ENCODE measurements around the gene TUBG1.

The TUBG1 gene

DNA sequence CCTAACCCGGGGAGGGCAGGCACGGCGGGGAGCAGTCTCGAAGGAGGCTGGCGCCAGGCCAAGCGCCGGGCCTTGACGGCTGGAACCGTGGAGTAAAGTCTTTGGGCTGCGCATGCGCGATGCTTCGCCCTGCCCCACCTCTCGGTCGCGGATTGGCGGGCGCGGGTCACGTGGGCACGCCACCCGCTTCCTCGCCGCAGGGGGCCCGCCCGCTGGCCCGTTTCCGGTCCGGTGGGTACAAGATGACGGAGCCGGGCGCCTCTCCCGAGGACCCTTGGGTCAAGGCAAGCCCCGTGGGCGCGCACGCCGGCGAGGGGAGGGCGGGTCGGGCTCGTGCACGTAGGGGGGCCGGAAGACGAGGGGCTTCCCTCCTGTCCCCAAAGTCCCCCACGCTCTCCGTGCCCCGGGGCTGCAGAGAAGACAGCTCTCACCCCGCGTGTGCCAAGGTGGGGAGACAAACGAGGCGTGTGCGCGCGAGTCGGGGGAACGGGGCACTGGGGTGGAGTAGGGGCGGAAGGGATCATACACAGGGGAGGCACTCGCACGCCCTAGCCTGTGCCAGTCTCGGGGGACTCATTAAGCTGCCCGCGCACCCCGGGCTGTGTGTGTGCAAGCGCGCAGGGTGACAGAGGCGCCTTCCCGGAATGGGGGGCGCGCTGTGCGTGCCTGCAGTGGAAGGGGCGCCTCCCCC is 42.5 kb upstream of the TUBG1 start, which contains the start of gene MLX:
TSS of gene MLX (plus strand) at position 218 of the 691 bp plus-strand sequence. CDS start at position 243, 25 bp downstream.
- WGBS, 2 donors (ENCODE audit: extremely low coverage in 2 of 2, insufficient read length in 2 of 2, insufficient replicate concordance in 1 of 2), result no CpG with 5 or more reads among the region's 72 CpGs
- no peak within 1 kb of the TSS for H4K91ac ChIP-seq (ENCODE audit: low read depth, low read length, poor library complexity)
- peak within 1 kb of the TSS; percentile 76 to 97 for H3K4me3 ChIP-seq (ENCODE audit: low read length in 2 of 2)
- H3K4me2 ChIP-seq (ENCODE audit: insufficient read depth, low read length, poor library complexity, severe bottlenecking), result peak within 1 kb of the TSS; percentile 94
- H4K8ac ChIP-seq (ENCODE audit: low read depth, low read length), result no peak within 1 kb of the TSS
- no peak within 1 kb of the TSS for H2BK15ac ChIP-seq (ENCODE audit: low read length)
- peak within 1 kb of the TSS; percentile 68 for H2BK5ac ChIP-seq (ENCODE audit: low read length)
- H3K9ac ChIP-seq (ENCODE audit: low read depth, low read length, poor library complexity), result peak within 1 kb of the TSS; percentile 97
- H3K79me1 ChIP-seq (ENCODE audit: low read depth, low read length), result peaks cover 24% of the 10 kb centered on the region
- peak within 1 kb of the TSS; percentile 43 for H3K4ac ChIP-seq (ENCODE audit: low read length)
- H3K23ac ChIP-seq (ENCODE audit: low read depth, low read length, poor library complexity), result peak within 1 kb of the TSS; percentile 93
- H3K36me3 ChIP-seq (replicated peaks in 1 of 2; ENCODE audit: control insufficient read depth in 2 of 2, insufficient read depth in 2 of 2, low read length in 2 of 2), result peaks cover 42 to 73% of the 10 kb centered on the region in 2 donors
- peak within 1 kb of the TSS; percentile 96 for H3K14ac ChIP-seq (ENCODE audit: low read length)
- H3K27ac ChIP-seq (replicated peaks; ENCODE audit: low read length), result peak within 1 kb of the TSS; percentile 60
- peak within 1 kb of the TSS; percentile 77 for H2AK5ac ChIP-seq (ENCODE audit: low read depth, low read length)
- H3K4me1 ChIP-seq (ENCODE audit: control insufficient read depth in 2 of 2, insufficient read depth in 1 of 2, low read depth in 1 of 2, low read length in 2 of 2), result peaks cover 12 to 16% of the 10 kb centered on the region in 2 donors
- peak within 1 kb of the TSS; percentile 92 for H3K18ac ChIP-seq (ENCODE audit: low read length)
- peak within 1 kb of the TSS; percentile 16 for H2BK120ac ChIP-seq (ENCODE audit: low read depth, low read length)
- peak; percentile 87 for DNase-seq (ENCODE audit: low spot score)
- no peaks in the 10 kb centered on the region for H3K27me3 ChIP-seq (ENCODE audit: control insufficient read depth in 3 of 3, insufficient read depth in 3 of 3, low read depth in 1 of 3, low read length in 3 of 3)
- H2BK12ac ChIP-seq (ENCODE audit: low read length), result no peak within 1 kb of the TSS
- H3K9me3 ChIP-seq (replicated peaks in 1 of 2; ENCODE audit: control insufficient read depth in 2 of 2, insufficient read depth in 1 of 2, low read depth in 1 of 2, low read length in 2 of 2), result no peaks in the 10 kb centered on the region
- peak within 1 kb of the TSS; percentile 90 for H2AFZ ChIP-seq (ENCODE audit: low read length)

DNA sequence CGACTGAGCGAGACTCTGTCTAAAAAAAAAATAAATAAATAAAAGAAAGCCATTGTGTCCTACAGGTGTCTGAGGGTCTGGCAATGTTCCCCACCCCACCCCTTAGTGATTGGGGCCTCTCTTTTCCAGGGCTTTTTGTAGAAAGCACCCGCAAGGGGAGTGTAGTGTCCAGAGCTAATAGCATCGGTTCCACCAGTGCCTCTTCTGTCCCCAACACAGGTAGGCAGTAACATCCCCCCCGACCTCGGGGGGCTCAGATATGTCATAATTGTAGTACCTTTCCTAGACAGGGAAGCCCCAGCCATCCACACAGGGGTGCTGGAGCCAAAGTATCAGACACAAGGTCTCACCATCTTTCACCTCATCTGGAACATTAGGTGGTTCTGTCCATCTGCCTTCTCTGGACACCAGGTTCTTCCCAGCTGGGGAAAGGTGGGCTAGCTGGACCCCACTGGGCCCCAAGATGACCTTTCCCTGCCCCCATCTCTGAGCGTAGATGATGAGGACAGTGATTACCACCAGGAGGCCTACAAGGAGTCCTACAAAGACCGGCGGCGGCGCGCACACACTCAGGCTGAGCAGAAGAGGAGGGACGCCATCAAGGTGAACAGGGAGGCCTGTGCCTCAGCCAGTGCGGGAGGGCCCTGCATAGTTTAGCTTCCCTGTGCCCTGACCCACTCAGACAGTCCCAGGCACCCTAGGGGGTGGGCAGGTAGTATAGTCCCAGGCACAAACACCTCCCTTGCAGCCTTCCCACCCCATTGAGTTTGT is 41.0 kb upstream of the TUBG1 start:
- no peak for DNase-seq (ENCODE audit: low spot score)
- no peak overlapping the region for H2AFZ ChIP-seq (ENCODE audit: low read length)
- no peak overlapping the region for H3K4ac ChIP-seq (ENCODE audit: low read length)
- H4K91ac ChIP-seq (ENCODE audit: low read depth, low read length, poor library complexity), result no peak overlapping the region
- H2BK120ac ChIP-seq (ENCODE audit: low read depth, low read length), result no peak overlapping the region
- H3K18ac ChIP-seq (ENCODE audit: low read length), result no peak overlapping the region
- peak overlapping the region in 1 of 2 donors; percentile 8 for H3K4me3 ChIP-seq (ENCODE audit: low read length in 2 of 2)
- H3K27ac ChIP-seq (replicated peaks; ENCODE audit: low read length), result no peak overlapping the region
- H2BK5ac ChIP-seq (ENCODE audit: low read length), result no peak overlapping the region
- no peaks in the 10 kb centered on the region for H3K27me3 ChIP-seq (ENCODE audit: control insufficient read depth in 3 of 3, insufficient read depth in 3 of 3, low read depth in 1 of 3, low read length in 3 of 3)
- no peak overlapping the region for H4K8ac ChIP-seq (ENCODE audit: low read depth, low read length)
- no peak overlapping the region for H2BK15ac ChIP-seq (ENCODE audit: low read length)
- H2BK12ac ChIP-seq (ENCODE audit: low read length), result no peak overlapping the region
- H3K23ac ChIP-seq (ENCODE audit: low read depth, low read length, poor library complexity), result no peak overlapping the region
- no CpG with 5 or more reads among the region's 14 CpGs for WGBS, 2 donors (ENCODE audit: extremely low coverage in 2 of 2, insufficient read length in 2 of 2, insufficient replicate concordance in 1 of 2)
- peaks cover 52 to 82% of the 10 kb centered on the region in 2 donors for H3K36me3 ChIP-seq (replicated peaks in 1 of 2; ENCODE audit: control insufficient read depth in 2 of 2, insufficient read depth in 2 of 2, low read length in 2 of 2)
- no peak overlapping the region for H3K9ac ChIP-seq (ENCODE audit: low read depth, low read length, poor library complexity)
- H3K9me3 ChIP-seq (replicated peaks in 1 of 2; ENCODE audit: control insufficient read depth in 2 of 2, insufficient read depth in 1 of 2, low read depth in 1 of 2, low read length in 2 of 2), result no peaks in the 10 kb centered on the region
- H3K79me1 ChIP-seq (ENCODE audit: low read depth, low read length), result peaks cover 15% of the 10 kb centered on the region
- H3K14ac ChIP-seq (ENCODE audit: low read length), result no peak overlapping the region
- H2AK5ac ChIP-seq (ENCODE audit: low read depth, low read length), result no peak overlapping the region
- H3K4me2 ChIP-seq (ENCODE audit: insufficient read depth, low read length, poor library complexity, severe bottlenecking), result no peak overlapping the region
- H3K4me1 ChIP-seq (ENCODE audit: control insufficient read depth in 2 of 2, insufficient read depth in 1 of 2, low read depth in 1 of 2, low read length in 2 of 2), result peaks cover 7 to 8% of the 10 kb centered on the region in 2 donors

DNA sequence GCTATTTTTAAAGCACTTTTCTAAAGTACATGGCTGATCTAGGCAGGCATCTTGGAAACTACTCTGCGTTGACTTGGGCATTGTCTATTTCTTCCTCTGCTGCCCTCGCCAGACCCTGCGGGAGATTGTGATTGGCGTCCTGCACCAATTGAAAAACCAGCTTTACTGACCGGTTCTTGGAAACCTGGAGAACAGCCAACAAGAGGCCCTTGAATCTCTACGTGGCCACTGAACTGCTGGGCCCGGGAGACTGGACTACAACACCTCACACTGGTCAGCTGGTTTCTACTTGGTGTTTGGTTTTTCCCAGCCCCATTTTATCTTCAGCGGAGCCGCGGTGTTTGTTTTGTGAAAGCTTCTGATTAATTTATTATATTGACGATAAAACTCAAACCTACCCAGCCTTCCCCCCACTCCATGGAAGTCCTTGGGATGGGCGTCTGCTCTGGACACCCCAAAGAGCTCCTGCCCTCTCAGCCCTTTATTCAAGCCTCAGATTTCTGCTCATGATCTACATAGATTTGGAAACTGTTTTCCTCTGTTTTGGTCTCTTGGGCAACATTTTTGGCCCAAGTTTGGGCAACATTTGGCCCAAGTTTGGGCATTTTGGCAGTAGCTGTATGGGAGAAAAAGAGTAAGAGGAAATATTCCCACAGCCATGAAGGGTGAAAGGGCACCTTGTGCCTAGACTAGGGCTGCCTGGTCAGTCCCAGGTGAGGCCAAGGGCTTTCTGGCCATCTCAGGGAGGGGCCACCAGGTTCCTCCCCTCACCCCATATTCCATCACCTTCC is 37.9 kb upstream of the TUBG1 start:
- Histone ChIP-seq H4K8ac (ENCODE audit: low read depth, low read length) (no peak overlapping the region), H3K4me3 (ENCODE audit: low read length in 2 of 2) (no peak overlapping the region), H4K91ac (ENCODE audit: low read depth, low read length, poor library complexity) (no peak overlapping the region), H3K9me3 (replicated peaks in 1 of 2; ENCODE audit: control insufficient read depth in 2 of 2, insufficient read depth in 1 of 2, low read depth in 1 of 2, low read length in 2 of 2) (no peaks in the 10 kb centered on the region), H2AK5ac (ENCODE audit: low read depth, low read length) (no peak overlapping the region), H2AFZ (ENCODE audit: low read length) (no peak overlapping the region), H3K18ac (ENCODE audit: low read length) (no peak overlapping the region), H3K27me3 (ENCODE audit: control insufficient read depth in 3 of 3, insufficient read depth in 3 of 3, low read depth in 1 of 3, low read length in 3 of 3) (no peaks in the 10 kb centered on the region), H2BK5ac (ENCODE audit: low read length) (no peak overlapping the region), H3K4me1 (ENCODE audit: control insufficient read depth in 2 of 2, insufficient read depth in 1 of 2, low read depth in 1 of 2, low read length in 2 of 2) (peaks cover 5 to 10% of the 10 kb centered on the region in 2 donors), H3K9ac (ENCODE audit: low read depth, low read length, poor library complexity) (no peak overlapping the region), H3K4me2 (ENCODE audit: insufficient read depth, low read length, poor library complexity, severe bottlenecking) (no peak overlapping the region), H2BK12ac (ENCODE audit: low read length) (no peak overlapping the region), H3K23ac (ENCODE audit: low read depth, low read length, poor library complexity) (no peak overlapping the region), H2BK15ac (ENCODE audit: low read length) (no peak overlapping the region), H3K36me3 (replicated peaks in 1 of 2; ENCODE audit: control insufficient read depth in 2 of 2, insufficient read depth in 2 of 2, low read length in 2 of 2) (peaks cover 45 to 85% of the 10 kb centered on the region in 2 donors), H3K4ac (ENCODE audit: low read length) (no peak overlapping the region), H3K79me1 (ENCODE audit: low read depth, low read length) (peaks cover 12% of the 10 kb centered on the region), H3K27ac (replicated peaks; ENCODE audit: low read length) (no peak overlapping the region), H3K14ac (ENCODE audit: low read length) (no peak overlapping the region), H2BK120ac (ENCODE audit: low read depth, low read length) (no peak overlapping the region)
- WGBS, 2 donors (ENCODE audit: extremely low coverage in 2 of 2, insufficient read length in 2 of 2, insufficient replicate concordance in 1 of 2), result no CpG with 5 or more reads among the region's 12 CpGs
- no peak for DNase-seq (ENCODE audit: low spot score)

All from neuronal stem cell (in vitro differentiated cells).